Kidney (tissue), 14 donors: ENCODE results near the gene ZNF292. TPM values are rescaled to one million over a fixed set of nuclear protein-coding genes. Genes with fewer than 3 reads are reported as not detected.

Experiments
- DNase-seq, 5 donors: peaks; one replicate each; pipeline ENCODE4 v3.0.0-alpha.2; 2013 to 2020
- FAIRE-seq: peaks from 2 replicates; lab custom pipeline; 2012; peaks lifted over from hg19 to GRCh38; lab: Jason Lieb, UNC
- H3K27ac ChIP-seq, 2 donors: one replicate each; pipeline ENCODE4 v1.7.0; 2013; ENCODE audit warnings: low read depth in 2 of 2, low read length in 2 of 2, inconsistent platforms in 1 of 2
- H3K27me3 ChIP-seq: one replicate; pipeline ENCODE4 v1.7.1; 2013; ENCODE audit warnings: low read length, inconsistent platforms; ENCODE audit not compliant: control insufficient read depth, insufficient read depth
- H3K36me3 ChIP-seq, 3 donors: one replicate each; pipeline versions ENCODE4 v1.7.0 to v1.7.1; 2013; ENCODE audit warnings: low read length in 3 of 3, control low read depth in 1 of 3, inconsistent platforms in 1 of 3; ENCODE audit not compliant: insufficient read depth in 3 of 3, control insufficient read depth in 2 of 3
- H3K4me1 ChIP-seq, 3 donors: one replicate each; pipeline versions ENCODE4 v1.7.0 to v1.7.1; 2013; ENCODE audit warnings: low read length in 3 of 3, inconsistent platforms in 1 of 3, low read depth in 1 of 3; ENCODE audit not compliant: control insufficient read depth in 2 of 3, insufficient read depth in 2 of 3
- H3K4me3 ChIP-seq, 3 donors: one replicate each; pipeline versions ENCODE4 v1.7.0 to v1.8.1; 2013; ENCODE audit warnings: low read length in 3 of 3, control low read depth in 1 of 3, inconsistent platforms in 1 of 3
- H3K9ac ChIP-seq, 3 donors: one replicate each; pipeline versions ENCODE4 v1.7.0 to v1.7.1; 2013; ENCODE audit warnings: low read length in 3 of 3, control low read depth in 1 of 3, inconsistent platforms in 1 of 3
- H3K9me3 ChIP-seq, 3 donors: one replicate each; pipeline versions ENCODE4 v1.7.0 to v1.7.1; 2013; ENCODE audit warnings: low read length in 3 of 3, control low read depth in 1 of 3, inconsistent platforms in 1 of 3; ENCODE audit not compliant: control insufficient read depth in 2 of 3, insufficient read depth in 1 of 3
- intact Hi-C: fragments of 100-400 bp; cut with DNase I; formaldehyde crosslinking; loops from one replicate; pipeline ENCODE4 v1.11.1; 2022
- polyA plus RNA-seq: library from polyadenylated mRNA; stranded (reverse); fragments of 350-450 nt; fragmentation: Illumina TruSeq; extraction: RNeasy Lipid Tissue Mini Kit (QIAGEN cat#74804); gene quantifications from one replicate; pipeline ENCODE4 v1.2.3, GENCODE V29; 2014; ENCODE audit warnings: low read depth, low replicate concordance; ENCODE audit not compliant: insufficient read depth
- total RNA-seq: library from RNA; stranded (reverse); fragmentation: NEBNext Ultra II Directional; extraction: Animal tissue kit (Norgen Biotek cat#: 25700); gene quantifications from one replicate; pipeline ENCODE4 v1.2.1, GENCODE V29; 2021
- TF ChIP-seq, protein P1 (sequence below): IDR thresholded peaks from 3 replicates; pipeline ENCODE4 v1.5.1; 2012; ENCODE audit warnings: mild to moderate bottlenecking, moderate library complexity, borderline replicate concordance; ENCODE audit not compliant: insufficient read depth; ENCODE audit errors: extremely low read depth
- donor health status: control.
- donor health status: control.
- donor health status: control.
- donor health status: control.
- donor health status: control.
- donor health status: DM: yes; HTN: yes; CAD: no.
- donor health status: Normal renal cell carcinoma (clear cell type).

Gene ZNF292
- total and polyA plus RNA-seq, 2 donors from 2014 or later: 3.4 to 52.3 TPM

DNA sequence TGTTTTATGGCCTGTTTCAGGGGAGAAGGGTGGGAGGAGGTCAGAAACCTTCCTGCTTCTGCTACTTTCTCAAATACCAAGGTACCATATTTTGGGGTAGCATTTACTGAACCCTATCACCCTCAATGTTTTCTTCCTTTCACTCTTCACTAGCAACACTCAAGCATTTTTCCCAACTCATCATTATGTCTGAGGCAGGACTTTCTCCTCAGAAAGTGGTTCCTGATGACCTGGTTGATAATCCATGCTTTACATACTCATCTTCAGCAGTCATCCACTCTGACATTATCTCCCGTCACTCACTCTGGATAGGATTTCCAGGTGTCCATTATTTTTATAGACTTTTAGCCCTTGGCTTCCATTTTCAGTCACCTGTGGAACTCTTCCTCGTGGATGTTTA, 21.1 kb downstream of the ZNF292 start:
- no peak overlapping the region for H3K4me3 ChIP-seq
- H3K36me3 ChIP-seq: no peaks in the 10 kb centered on the region
- FAIRE-seq: no peak
- no peaks in the 10 kb centered on the region for H3K27me3 ChIP-seq
- peaks cover 0 to 8% (median 4%) of the 10 kb centered on the region in 3 donors for H3K4me1 ChIP-seq
- intact Hi-C loops: no loop called here
- DNase-seq: no peak
- H3K9me3 ChIP-seq: no peaks in the 10 kb centered on the region
- no peak overlapping the region for H3K9ac ChIP-seq
- TF ChIP-seq, protein P1, sequence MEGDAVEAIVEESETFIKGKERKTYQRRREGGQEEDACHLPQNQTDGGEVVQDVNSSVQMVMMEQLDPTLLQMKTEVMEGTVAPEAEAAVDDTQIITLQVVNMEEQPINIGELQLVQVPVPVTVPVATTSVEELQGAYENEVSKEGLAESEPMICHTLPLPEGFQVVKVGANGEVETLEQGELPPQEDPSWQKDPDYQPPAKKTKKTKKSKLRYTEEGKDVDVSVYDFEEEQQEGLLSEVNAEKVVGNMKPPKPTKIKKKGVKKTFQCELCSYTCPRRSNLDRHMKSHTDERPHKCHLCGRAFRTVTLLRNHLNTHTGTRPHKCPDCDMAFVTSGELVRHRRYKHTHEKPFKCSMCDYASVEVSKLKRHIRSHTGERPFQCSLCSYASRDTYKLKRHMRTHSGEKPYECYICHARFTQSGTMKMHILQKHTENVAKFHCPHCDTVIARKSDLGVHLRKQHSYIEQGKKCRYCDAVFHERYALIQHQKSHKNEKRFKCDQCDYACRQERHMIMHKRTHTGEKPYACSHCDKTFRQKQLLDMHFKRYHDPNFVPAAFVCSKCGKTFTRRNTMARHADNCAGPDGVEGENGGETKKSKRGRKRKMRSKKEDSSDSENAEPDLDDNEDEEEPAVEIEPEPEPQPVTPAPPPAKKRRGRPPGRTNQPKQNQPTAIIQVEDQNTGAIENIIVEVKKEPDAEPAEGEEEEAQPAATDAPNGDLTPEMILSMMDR: no peak
- no peak overlapping the region for H3K27ac ChIP-seq

DNA sequence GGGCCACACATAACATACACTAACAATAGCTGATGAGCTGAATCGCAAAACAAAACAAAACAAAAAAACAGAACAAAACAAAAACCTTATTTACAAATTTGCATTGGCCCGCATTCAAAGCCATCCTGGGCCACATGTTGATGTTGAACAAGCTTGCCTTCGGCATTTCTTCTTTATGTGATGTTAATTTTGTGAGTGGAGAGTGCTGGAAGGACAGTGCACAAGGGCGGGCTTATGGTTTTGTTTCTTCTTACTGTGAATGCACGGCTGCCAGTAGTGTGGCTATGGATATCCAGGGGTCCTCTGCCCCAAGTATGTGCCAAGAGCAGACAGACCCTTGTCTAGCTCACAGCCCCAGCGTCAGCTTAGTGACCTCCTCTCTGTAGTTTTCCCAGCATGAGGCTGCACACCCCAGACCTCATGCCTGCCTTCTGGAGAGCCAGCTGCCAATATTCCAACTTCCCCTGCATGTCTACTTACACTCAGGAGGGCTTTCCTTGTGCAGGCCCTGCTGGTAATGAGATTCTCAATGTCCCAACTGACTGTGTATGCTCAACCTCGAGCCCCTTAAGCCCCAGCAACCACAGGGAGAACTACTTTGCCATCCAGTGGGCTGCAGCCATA, 24.9 kb downstream of the ZNF292 start:
- Histone ChIP-seq H3K36me3 (no peaks in the 10 kb centered on the region), H3K9ac (no peak overlapping the region), H3K4me1 (no peaks in the 10 kb centered on the region), H3K4me3 (no peak overlapping the region), H3K27me3 (no peaks in the 10 kb centered on the region), H3K27ac (no peak overlapping the region), H3K9me3 (no peaks in the 10 kb centered on the region)
- FAIRE-seq (no peak), DNase-seq (no peak)
- TF ChIP-seq, protein P1: no peak
- intact Hi-C loops: no loop called here

DNA sequence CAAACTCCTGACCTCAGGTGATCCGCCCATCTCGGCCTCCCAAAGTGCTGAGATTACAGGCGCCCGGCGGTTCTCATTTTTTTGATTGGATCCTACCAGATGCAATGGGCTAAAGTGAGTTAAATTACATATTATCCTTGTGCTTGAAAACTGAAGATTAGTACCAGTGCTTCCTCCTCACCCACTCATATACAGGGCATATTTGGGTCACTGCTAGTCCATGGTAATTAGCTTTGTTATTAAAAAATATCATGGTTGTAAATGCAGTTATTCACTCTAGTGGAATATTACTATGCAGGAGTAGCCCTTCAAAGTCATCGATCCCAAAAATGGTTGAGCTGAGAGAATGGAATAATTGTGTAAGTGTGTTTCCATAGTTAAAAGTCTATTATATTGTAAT, 26.5 kb downstream of the ZNF292 start:
- DNase-seq: no peak
- no peak overlapping the region for H3K9ac ChIP-seq
- no peaks in the 10 kb centered on the region for H3K36me3 ChIP-seq
- intact Hi-C loops: no loop called here
- H3K27ac ChIP-seq: no peak overlapping the region
- TF ChIP-seq, protein P1: no peak
- no peaks in the 10 kb centered on the region for H3K4me1 ChIP-seq
- FAIRE-seq: no peak
- H3K27me3 ChIP-seq: no peaks in the 10 kb centered on the region
- H3K4me3 ChIP-seq: no peak overlapping the region
- no peaks in the 10 kb centered on the region for H3K9me3 ChIP-seq

DNA sequence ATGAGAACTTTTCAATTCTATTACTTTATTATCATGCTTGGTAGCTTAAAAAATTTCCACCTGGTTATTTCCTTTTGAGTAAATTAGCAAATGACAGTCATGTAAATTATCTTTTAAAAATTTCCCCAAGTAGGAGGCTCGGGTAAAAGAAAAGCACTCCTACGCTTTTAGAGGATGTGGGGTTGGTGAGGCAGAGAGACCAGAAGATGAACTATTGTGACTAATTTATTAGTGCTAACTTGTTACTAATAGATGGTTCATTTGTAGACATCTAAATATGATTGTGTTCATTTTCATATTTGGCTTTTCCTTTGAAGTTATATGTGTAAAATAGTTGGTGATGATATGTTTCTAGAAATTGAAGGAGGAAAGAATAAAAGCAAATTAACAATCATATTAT, 27.0 kb downstream of the ZNF292 start:
- intact Hi-C loops: no loop called here
- no peak for DNase-seq
- no peak overlapping the region for H3K4me3 ChIP-seq
- H3K9ac ChIP-seq: no peak overlapping the region
- H3K27me3 ChIP-seq: no peaks in the 10 kb centered on the region
- H3K4me1 ChIP-seq: no peaks in the 10 kb centered on the region
- no peak for FAIRE-seq
- TF ChIP-seq, protein P1: no peak
- no peak overlapping the region for H3K27ac ChIP-seq
- no peaks in the 10 kb centered on the region for H3K36me3 ChIP-seq
- no peaks in the 10 kb centered on the region for H3K9me3 ChIP-seq
